PC-3 (cell line): ENCODE measurements around the gene TRAFD1.

ENCODE experiments used
- CTCF ChIP-seq: fragments of 300-600 bp; sonication (generic); conservative IDR thresholded peaks from 2 replicates; pipeline ENCODE4 v1.5.1; 2017; ENCODE audit warnings: antibody characterized with exemption, low read depth, mild to moderate bottlenecking, low read length
- EZH2 ChIP-seq: fragments of 300-600 bp; sonication (generic); IDR thresholded peaks from one replicate; pipeline ENCODE4 v1.6.1; 2017; ENCODE audit warnings: antibody characterized with exemption, mild to moderate bottlenecking, low read length; ENCODE audit not compliant: unreplicated experiment
- EZH2phosphoT487 ChIP-seq: fragments of 300-600 bp; sonication (generic); IDR thresholded peaks from 2 replicates; pipeline ENCODE4 v1.6.1; 2018; ENCODE audit warnings: mild to moderate bottlenecking, antibody characterized with exemption, low read length, borderline replicate concordance

- TF ChIP-seq CTCF: no peak
- TF ChIP-seq EZH2phosphoT487: no peak
- no peak for TF ChIP-seq EZH2
These were observed 71.0 kb downstream of the TRAFD1 start for GRCh38 chr12:112196196-112196875.
